Stimulated activated CD4-positive, alpha-beta T cell treated with anti-CD3 and anti-CD28 coated beads, Interleukin-1b, Interleukin-23, amount 100 ng/mL, for 1 hour (primary cell): ENCODE results near the gene TMEM204.

Source experiments
- DNase-seq, 2 donors: peaks; one replicate each; pipeline ENCODE4 v3.0.0-alpha.2; 2020; ENCODE audit warnings: low read depth in 2 of 2

The TMEM204 gene

DNA sequence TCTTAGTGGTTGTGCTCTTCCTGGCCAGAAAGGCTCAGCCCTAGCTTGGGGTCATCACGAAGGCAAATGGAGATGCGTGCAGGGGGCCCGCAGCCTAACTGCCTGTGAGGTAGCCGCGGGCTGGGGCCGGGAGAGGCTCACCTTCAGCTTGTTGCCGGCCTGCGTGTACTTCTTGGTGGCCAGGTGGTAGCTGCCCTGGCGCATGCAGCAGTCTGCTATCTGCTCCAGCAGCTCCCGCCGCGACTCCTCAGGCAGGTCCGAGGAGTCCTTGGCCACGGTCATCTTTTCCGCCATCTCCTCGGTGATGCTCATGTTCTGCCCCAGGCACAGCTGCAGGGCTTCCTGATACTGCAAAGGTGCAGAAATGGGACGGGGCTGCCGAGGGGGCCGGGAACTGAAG is 13.0 kb upstream of the TMEM204 start:
- DNase-seq, result no peak

DNA sequence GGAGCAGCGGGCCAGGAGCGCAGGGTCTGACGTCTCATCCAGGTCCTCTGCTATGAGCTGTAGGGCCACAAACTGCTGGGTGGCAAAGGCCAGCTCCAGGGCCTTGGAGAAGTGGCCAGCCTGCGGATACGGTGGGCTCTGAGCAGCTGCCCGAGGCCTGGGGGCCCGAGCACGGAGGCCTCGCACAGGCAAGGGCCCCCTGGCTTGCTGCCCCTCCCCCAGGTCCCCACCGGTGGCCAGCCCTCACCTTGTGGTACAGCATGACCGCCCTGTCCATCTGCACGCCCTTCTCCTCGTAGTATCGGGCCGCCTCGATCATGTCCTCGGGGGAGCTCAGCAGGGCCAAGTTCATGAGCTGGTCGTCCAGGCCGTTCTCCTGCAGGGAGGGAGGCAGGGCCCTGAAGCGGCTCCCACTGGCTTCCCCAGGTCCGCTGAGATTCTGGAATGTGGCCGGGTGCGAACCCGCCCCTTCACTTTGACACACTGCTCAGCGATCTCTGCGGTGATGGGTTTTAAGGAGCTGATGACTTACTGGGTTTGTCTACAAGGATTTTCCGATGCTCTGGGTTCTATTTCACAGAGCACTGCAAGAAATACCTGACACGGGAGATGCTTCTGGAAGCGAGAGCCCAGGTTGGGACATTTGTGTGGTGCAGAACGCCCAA is 9.8 kb upstream of the TMEM204 start:
- no peak for DNase-seq

DNA sequence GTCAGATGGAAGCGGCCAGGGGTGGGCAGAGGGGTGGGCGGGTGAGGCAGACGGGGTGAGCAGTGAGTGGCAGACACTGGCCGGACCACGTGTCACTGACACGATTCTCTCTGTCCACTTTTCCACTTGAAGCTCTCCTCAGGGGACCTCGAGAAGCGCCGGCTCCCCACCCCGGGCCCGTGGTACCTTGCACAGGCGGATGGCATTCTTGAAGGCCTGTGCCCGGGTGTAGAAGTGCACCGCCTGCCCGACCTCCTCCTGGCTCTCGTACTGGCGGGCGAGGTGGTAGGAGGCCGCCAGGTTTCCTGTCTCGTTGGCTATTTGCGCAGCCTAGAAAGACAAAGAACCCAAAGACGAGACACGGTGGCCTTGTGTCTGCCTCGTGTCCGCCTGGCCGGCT is 9.1 kb upstream of the TMEM204 start:
- no peak for DNase-seq

DNA sequence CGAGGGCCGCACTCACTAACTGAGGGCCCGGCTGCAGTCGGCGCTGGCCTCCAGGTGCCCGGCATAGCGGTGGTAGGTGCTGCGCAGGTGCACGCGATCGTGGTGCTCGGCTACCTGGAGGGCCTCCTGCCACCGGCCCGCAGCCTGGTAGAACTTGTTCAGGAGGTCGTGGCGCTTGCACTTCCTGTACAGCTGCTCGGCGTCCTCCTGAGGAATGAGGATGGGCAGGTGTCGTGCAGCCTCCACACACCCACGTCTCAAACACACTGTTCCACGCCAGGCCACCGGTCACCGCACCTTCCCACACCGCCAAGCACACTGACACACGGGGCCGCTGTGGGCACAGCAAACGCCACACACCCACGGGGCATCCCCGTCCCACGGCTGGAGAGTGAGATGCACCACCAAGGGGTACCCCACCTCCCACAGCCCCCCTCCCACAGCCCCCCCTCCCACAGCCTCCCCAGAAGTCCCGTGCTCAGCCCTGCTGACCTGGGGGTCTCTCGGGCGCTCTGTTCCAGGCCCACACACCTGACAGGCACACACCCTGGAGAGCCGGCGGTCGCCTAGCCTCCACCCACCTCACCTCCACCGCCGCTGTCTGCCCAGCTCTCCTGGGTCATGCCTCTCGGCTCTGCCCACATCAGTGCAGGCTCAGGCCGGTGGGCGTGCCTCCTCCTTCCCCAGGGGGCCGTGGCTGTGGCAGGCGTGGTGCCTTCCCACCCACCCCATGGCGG is 7.4 kb upstream of the TMEM204 start:
- DNase-seq, result no peak

- no peak for DNase-seq
Measured at GRCh38 chr16:1526608-1527555, 6.6 kb upstream of the TMEM204 start.

GRCh38 chr16:1527836-1528811 is 5.3 kb upstream of the TMEM204 start:
- no peak for DNase-seq

DNA sequence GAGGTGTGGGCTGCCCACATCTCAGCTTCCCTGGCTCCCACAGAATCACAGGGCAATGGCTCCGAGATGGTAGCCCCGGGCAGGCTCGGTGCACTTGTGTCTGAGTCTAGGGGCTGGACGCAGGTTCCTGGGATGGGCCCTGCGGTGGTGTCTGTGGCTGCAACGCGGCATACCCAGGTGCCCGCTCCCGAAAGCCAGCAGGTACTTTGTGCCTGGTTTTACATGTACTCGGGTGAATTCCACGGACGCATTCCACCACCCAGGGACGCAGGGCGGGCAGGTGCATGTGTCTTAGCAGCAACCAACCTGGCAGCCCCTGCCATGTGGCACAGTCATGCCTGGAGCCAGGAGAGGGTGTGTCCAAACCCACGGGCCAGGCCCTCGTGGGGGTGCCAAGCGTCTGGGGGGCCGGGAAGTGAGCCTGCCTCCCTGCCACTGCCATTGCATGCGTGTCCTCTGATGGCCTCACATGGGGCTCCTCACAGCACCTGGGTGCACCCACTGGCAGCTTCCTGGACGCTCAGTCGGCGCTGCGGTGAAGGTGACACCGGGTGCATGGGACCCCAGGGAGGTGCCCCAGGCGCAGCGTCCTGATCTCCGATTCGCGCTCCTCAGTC is 4.4 kb upstream of the TMEM204 start:
- DNase-seq, result no peak

- DNase-seq, result no peak
Measured at GRCh38 chr16:1530349-1530882, 3.0 kb upstream of the TMEM204 start.

GRCh38 chr16:1530883-1531637 is 2.4 kb upstream of the TMEM204 start:
- DNase-seq, result no peak

GRCh38 chr16:1531638-1531910 is 1.9 kb upstream of the TMEM204 start:
- no peak for DNase-seq

GRCh38 chr16:1532081-1532760 is 1.2 kb upstream of the TMEM204 start:
- DNase-seq, result no peak

DNA sequence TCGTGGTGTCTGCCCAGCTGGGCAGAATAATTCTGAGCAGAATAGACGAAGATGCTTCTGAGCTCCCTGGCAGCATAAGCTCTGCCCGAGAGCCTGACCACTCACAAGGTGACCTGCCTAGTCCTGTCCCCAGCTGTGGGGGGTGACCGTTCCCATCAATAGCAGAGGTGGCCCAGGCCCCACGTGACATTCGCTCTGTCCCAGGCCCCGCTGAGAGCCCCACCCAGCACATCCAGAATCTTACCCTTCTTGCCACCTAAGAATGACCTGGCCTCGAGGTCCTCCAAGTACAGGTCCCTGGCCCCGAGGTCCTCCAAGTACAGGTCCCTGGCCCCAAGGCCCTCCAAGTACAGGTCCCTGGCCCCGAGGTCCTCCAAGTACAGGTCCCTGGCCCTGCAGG is 695 bp upstream of the TMEM204 start:
- DNase-seq, result no peak

DNA sequence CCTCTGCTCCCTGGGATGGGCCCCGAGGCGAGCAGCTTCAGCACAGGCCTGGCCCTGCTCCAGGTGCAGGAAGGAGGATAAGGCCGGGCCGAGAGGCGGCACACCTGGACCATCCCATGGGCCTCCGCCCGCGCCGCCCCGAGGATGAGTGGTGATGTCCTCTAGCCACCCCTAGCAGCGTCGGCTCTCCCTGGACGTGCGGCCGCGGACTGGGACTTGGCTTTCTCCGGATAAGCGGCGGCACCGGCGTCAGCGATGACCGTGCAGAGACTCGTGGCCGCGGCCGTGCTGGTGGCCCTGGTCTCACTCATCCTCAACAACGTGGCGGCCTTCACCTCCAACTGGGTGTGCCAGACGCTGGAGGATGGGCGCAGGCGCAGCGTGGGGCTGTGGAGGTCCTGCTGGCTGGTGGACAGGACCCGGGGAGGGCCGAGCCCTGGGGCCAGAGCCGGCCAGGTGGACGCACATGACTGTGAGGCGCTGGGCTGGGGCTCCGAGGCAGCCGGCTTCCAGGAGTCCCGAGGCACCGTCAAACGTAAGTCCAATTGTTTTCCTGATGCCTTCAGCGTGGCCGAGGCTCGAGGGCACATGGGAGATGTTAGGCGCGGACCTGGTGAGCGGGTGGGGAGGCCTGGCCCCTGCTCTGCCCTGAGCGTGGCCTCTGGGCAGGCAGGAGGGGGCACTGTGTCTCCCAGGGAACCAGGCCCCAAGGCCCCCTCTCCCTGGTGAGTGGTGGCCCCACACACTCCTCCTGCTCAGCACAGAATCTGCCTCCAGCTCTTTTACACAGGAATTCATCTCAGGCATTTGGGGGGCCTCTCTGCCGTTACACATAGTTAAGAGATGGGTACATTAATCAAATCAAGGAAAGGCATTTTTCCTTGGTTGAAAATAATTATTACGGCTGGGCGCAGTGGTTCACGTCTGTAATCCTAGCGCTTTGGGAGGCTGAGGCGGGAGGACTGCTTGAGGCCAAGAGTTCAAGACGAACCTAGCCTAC is 855 bp downstream of the TMEM204 start:
- no peak for DNase-seq

GRCh38 chr16:1535391-1536291 is 2.2 kb downstream of the TMEM204 start:
- no peak for DNase-seq

- no peak for DNase-seq
Measured at GRCh38 chr16:1536601-1537000, 3.1 kb downstream of the TMEM204 start.

DNA sequence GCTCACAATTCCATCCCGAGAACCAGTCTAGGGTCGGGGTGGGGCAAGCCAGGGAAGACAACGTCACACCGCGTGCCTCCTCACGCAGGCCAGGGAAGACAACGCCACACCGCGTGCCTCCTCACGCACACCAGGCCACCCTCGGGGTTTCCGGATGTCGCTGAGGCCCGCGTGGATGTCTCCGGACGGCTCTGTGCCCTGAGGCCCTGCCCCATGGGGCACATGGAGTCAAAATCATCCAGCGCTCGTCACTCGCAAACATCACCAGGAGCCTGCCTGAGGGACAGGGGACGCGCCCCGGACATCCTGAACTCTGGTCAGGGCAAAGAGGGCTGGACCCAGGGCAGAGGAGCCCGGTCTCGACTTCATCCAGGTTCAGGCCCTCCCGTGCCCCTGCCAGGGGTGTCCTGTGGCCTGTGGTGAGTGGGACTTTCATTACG is 3.7 kb downstream of the TMEM204 start:
- no peak for DNase-seq

GRCh38 chr16:1537763-1538289 is 4.4 kb downstream of the TMEM204 start:
- no peak for DNase-seq
